ENCODE measurements around the gene GIMAP6. TPM values are rescaled to one million over a fixed set of nuclear protein-coding genes. Genes with fewer than 3 reads are reported as not detected.

Gene GIMAP6
- polyA plus RNA-seq, 1 of the 3 experiments (the other 2 are of a cell fraction): 0.05 TPM

DNA sequence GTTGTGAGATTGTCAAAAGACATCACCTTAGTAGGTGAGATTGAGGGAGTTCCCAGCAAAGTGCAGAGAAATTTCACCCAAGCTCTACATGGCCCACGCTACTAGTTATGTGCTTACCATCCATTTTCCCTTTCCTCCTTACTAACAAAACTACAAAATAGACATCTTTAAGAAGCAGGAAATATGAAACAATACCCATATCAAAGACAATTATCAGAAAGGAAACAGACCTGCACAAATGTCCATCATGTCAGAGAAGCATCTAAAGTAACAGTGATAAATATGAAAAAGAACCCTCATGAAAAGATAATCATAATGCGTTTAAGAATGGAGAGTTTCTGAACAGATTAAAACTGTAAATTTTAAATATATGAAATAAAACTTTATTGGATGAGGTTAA is 36.8 kb downstream of the GIMAP6 start (continued):
- no peak for TF ChIP-seq SMC3 (IDR thresholded peaks at IDR 0.05; ENCODE audit: low read depth, low read length)

DNA sequence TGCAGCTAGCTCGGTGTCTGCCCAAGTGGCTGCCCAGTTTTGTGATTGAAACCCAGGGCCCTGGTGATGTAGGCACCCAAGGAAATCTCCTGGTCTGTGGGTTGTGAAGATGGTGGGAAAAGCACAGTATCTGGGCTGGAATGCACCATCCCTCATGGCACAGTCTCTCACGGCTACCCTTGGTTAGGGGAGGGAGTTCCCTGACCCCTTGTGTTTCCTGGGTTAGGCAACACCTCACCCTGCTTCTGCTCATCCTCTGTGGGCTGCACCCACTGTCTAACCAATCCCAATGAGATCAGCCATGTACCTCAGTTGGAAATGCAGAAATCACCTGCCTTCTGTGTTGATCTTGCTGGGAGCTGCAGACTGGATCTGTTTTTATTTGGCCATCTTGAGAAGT is 37.4 kb downstream of the GIMAP6 start:
- no peaks in the 10 kb centered on the region for H4K20me1 ChIP-seq (ENCODE audit: insufficient read depth)
- no peaks in the 10 kb centered on the region for H3F3A ChIP-seq (replicated peaks; ENCODE audit: insufficient read depth)
- no peak overlapping the region for H3K4me2 ChIP-seq
- no peak for DNase-seq
- POLR2A ChIA-PET: no interaction called here
- no peak overlapping the region for H3K4me3 ChIP-seq (ENCODE audit: low read depth in 2 of 2, low read length in 1 of 2)
- no peaks in the 10 kb centered on the region for H3K9me2 ChIP-seq
- no peak overlapping the region for H2AFZ ChIP-seq (ENCODE audit: low read depth)
- 0% methylated on average over 2 of the region's 2 CpGs for WGBS (ENCODE audit: low lambda C conversion rate)
- no peaks in the 10 kb centered on the region for H3K9me3 ChIP-seq
- H3K27me3 ChIP-seq (ENCODE audit: insufficient read depth): no peaks in the 10 kb centered on the region
- H3K27ac ChIP-seq (ENCODE audit: low read depth in 2 of 2, low read length in 1 of 2): no peak overlapping the region
- CTCF ChIA-PET: no interaction called here
- TF ChIP-seq GATA2 (CRISPR knock-in tag; IDR thresholded peaks at IDR 0.05) (no peak), TEAD4 (IDR thresholded peaks at IDR 0.05; ENCODE audit: borderline replicate concordance, insufficient read depth) (no peak), TCF12 (IDR thresholded peaks at IDR 0.05) (no peak), MEF2A (IDR thresholded peaks at IDR 0.05; ENCODE audit: borderline replicate concordance, low read depth) (no peak), MXI1 (IDR thresholded peaks at IDR 0.05; ENCODE audit: low read depth, low read length) (no peak)
- no peaks in the 10 kb centered on the region for H3K4me1 ChIP-seq (ENCODE audit: control insufficient read depth in 1 of 2, insufficient read depth in 2 of 2, low read depth in 1 of 2, low read length in 1 of 2)
- no peaks in the 10 kb centered on the region for H3K36me3 ChIP-seq (replicated peaks in 1 of 2; ENCODE audit: control insufficient read depth in 1 of 2, insufficient read depth in 2 of 2, low read length in 1 of 2)
- no peak overlapping the region for H3K9ac ChIP-seq
- no peaks in the 10 kb centered on the region for H3K79me2 ChIP-seq (ENCODE audit: insufficient read depth)

DNA sequence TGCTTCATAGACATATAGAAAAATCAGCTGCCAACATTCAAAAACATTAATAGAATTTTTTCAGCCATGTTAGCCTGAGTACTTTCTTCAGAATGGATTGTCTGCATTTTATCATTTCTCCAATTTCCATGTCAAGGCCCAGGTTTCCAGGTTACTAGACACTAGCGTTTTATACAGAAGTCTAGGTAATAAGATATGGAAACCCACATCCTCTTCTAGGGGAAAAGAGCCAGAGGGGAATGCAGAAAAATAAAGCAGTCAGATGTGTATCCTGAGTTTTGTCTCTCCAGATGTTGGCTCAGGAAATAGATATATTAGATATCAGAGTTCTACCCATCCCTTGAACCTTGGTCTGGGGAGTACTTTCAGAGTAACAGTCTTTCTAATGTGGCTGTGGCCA is 44.6 kb downstream of the GIMAP6 start:
- TF ChIP-seq ELF1 (IDR thresholded peaks at IDR 0.05) (no peak), SIN3A (IDR thresholded peaks at IDR 0.05; ENCODE audit: borderline replicate concordance, low read depth, low read length) (no peak), TEAD4 (IDR thresholded peaks at IDR 0.05; ENCODE audit: borderline replicate concordance, insufficient read depth) (no peak), NFIC (IDR thresholded peaks at IDR 0.05; ENCODE audit: borderline replicate concordance) (no peak)
- TF ChIP-seq, protein P1, sequence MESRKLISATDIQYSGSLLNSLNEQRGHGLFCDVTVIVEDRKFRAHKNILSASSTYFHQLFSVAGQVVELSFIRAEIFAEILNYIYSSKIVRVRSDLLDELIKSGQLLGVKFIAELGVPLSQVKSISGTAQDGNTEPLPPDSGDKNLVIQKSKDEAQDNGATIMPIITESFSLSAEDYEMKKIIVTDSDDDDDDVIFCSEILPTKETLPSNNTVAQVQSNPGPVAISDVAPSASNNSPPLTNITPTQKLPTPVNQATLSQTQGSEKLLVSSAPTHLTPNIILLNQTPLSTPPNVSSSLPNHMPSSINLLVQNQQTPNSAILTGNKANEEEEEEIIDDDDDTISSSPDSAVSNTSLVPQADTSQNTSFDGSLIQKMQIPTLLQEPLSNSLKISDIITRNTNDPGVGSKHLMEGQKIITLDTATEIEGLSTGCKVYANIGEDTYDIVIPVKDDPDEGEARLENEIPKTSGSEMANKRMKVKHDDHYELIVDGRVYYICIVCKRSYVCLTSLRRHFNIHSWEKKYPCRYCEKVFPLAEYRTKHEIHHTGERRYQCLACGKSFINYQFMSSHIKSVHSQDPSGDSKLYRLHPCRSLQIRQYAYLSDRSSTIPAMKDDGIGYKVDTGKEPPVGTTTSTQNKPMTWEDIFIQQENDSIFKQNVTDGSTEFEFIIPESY (IDR thresholded peaks at IDR 0.05; ENCODE audit: borderline replicate concordance, low read depth): no peak
- TF ChIP-seq, protein P2, sequence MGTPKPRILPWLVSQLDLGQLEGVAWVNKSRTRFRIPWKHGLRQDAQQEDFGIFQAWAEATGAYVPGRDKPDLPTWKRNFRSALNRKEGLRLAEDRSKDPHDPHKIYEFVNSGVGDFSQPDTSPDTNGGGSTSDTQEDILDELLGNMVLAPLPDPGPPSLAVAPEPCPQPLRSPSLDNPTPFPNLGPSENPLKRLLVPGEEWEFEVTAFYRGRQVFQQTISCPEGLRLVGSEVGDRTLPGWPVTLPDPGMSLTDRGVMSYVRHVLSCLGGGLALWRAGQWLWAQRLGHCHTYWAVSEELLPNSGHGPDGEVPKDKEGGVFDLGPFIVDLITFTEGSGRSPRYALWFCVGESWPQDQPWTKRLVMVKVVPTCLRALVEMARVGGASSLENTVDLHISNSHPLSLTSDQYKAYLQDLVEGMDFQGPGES (IDR thresholded peaks at IDR 0.05; ENCODE audit: low read depth, low read length): no peak
- TF ChIP-seq, protein P3, sequence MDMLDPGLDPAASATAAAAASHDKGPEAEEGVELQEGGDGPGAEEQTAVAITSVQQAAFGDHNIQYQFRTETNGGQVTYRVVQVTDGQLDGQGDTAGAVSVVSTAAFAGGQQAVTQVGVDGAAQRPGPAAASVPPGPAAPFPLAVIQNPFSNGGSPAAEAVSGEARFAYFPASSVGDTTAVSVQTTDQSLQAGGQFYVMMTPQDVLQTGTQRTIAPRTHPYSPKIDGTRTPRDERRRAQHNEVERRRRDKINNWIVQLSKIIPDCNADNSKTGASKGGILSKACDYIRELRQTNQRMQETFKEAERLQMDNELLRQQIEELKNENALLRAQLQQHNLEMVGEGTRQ (IDR thresholded peaks at IDR 0.05; ENCODE audit: borderline replicate concordance, low read depth, low read length): no peak
- ChIA-PET CTCF (no interaction called here), POLR2A (no interaction called here)
- Histone ChIP-seq H3K79me2 (ENCODE audit: insufficient read depth) (no peaks in the 10 kb centered on the region), H3K4me2 (no peak overlapping the region), H3K36me3 (replicated peaks in 1 of 2; ENCODE audit: control insufficient read depth in 1 of 2, insufficient read depth in 2 of 2, low read length in 1 of 2) (no peaks in the 10 kb centered on the region), H3K4me1 (ENCODE audit: control insufficient read depth in 1 of 2, insufficient read depth in 2 of 2, low read depth in 1 of 2, low read length in 1 of 2) (no peaks in the 10 kb centered on the region), H3K9me3 (no peaks in the 10 kb centered on the region), H3K27me3 (ENCODE audit: insufficient read depth) (peaks cover 13% of the 10 kb centered on the region; the same call in 1 of the 2 replicates), H4K20me1 (ENCODE audit: insufficient read depth) (no peaks in the 10 kb centered on the region), H3K9ac (no peak overlapping the region), H3F3A (replicated peaks; ENCODE audit: insufficient read depth) (no peaks in the 10 kb centered on the region), H3K27ac (ENCODE audit: low read depth in 2 of 2, low read length in 1 of 2) (no peak overlapping the region), H3K4me3 (ENCODE audit: low read depth in 2 of 2, low read length in 1 of 2) (no peak overlapping the region), H2AFZ (ENCODE audit: low read depth) (no peak overlapping the region), H3K9me2 (no peaks in the 10 kb centered on the region)
- no peak for DNase-seq
- WGBS (ENCODE audit: low lambda C conversion rate): 5% methylated on average over 1 of the region's 1 CpG
